GM18507 (cell line): ENCODE measurements around the gene KLK11.

Source experiments
- DNase-seq: peaks from one replicate; pipeline ENCODE4 v3.0.0; 2011; ENCODE audit warnings: low read depth; ENCODE audit not compliant: insufficient read length; ENCODE audit errors: extremely low spot score
- FAIRE-seq: peaks from 2 replicates; lab custom pipeline; 2011; peaks lifted over from hg19 to GRCh38; lab: Jason Lieb, UNC

KLK11 gene, protein sequence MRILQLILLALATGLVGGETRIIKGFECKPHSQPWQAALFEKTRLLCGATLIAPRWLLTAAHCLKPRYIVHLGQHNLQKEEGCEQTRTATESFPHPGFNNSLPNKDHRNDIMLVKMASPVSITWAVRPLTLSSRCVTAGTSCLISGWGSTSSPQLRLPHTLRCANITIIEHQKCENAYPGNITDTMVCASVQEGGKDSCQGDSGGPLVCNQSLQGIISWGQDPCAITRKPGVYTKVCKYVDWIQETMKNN

DNA sequence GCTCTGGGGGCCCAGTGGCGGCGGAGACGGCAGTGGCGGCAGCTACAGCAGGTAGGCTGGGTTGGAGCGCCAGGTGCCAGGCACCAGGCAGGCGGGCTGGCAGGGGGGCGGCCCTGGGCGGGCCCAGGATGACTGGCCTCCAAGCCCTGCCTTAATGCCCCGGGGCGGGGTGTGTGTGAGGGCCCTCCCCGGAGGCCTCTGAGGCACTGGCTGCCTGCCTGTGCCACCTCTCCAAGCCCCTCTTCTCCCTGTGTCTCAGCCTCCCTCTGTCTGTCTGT lies at the start of gene KLK11:
Gene KLK11, minus strand, starts transcription at position 63 of the 278 bp plus-strand sequence. CDS start 985 bp downstream, outside the sequence.
- FAIRE-seq, result no peak

DNA sequence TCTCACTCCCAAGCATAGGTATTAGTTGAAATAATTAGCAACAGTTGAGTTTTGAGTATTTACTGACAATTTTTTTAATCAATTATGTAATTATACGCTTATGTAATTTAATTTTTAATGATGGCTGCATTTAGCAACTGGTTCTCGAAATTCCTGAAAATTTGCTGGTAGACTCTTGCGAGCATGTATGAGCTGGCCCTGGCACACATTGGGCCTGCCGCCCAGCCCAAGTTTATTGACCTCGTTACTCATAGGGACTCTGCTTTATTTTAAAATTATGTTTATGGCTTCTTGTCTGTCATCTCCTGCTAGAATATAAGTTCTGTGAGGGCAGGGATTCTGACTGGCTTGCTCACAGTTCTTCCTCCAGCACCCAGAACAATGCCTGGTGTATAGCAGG lies 49.6 kb upstream of the KLK11 start:
- DNase-seq (no peak), FAIRE-seq (no peak)

More for the DNA sequence above, at the start of gene KLK11:
- DNase-seq, result no peak

DNA sequence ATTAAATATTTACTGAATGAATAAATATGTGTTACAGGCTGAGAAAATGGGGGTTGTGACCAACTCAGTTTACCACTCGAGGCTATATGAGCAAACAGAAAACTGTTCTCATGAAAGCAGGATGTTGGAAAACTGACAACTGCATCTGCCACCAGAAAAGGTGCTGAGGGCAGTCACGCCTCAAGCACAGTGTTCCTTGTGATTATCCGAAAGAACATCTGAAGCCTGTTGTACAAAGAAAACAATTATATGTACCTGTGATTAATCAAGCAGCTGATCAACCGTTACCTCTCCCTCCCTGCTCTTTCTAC lies 44.6 kb upstream of the KLK11 start:
- DNase-seq (no peak), FAIRE-seq (no peak)

DNA sequence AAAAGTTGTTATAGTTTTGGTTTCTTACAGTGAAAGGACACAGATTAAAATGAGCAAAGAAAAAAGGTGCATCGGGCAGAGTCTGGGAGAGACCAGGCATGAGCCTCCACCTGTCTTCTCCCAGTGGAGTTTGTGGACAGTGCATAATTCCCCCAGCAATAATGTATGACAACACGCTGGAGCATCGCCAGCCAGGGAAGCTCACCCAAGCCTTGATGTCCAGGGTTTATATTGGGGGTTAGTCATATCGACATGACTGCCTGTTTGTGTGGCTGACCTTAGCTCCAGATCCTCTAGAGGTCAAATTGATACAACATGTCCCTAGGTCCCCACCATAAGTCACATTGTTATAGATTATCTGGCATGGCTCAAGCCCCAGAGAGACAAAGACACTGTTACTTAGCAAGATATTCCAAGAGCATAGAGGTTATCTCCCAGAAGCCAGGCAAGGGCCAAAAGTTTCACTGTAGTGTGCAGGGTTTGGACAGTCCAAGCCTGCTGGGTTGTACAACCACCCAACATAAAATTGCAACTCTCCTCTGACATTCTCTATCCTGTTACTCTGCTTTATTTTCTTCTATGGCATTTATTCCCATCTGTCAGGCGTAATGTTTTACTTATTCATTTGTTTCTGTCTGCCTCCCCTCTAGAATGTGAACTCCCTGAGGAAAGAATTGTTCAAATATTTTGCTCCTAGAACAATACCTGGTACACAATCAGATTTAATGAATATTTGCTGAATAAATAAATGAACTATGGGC lies 44.1 kb upstream of the KLK11 start:
- DNase-seq (no peak), FAIRE-seq (no peak)

DNA sequence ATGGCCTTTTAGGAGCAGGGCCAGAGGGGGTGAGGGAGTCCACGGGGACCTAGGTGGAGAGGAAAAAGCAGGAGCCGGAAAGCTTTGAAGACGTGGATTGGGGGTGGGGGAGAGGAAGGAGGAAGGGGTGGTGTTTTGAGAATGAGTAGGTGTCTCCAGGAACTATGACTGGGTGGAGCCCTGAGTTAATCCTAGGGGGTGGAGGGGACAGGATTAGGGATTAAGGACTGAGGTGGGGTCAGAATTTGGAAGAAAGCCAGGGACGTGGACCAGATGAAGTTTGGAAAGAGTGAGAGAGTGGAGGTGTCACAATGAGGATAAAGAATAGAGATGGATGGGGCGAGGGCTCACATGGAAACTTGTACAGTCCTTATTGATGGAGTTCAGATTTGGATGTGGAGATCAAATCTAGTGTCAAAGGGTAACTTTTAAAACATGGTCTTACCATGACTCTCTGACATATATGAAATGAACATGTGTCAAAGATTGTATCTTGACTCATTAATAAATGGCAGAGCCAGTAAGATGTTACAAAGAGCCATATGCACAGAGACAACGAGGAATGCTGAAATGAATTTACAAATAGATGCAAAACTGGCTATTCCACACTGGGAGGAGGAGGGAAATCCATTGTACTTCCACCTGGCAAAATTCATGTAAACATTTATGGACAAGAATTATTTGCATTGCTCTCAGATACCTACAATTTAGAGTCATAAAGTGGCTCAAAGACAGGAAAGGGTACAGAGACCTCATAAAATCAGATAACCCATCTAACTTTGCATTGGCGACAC lies 40.2 kb upstream of the KLK11 start:
- DNase-seq, result no peak
- FAIRE-seq, result no peak

DNA sequence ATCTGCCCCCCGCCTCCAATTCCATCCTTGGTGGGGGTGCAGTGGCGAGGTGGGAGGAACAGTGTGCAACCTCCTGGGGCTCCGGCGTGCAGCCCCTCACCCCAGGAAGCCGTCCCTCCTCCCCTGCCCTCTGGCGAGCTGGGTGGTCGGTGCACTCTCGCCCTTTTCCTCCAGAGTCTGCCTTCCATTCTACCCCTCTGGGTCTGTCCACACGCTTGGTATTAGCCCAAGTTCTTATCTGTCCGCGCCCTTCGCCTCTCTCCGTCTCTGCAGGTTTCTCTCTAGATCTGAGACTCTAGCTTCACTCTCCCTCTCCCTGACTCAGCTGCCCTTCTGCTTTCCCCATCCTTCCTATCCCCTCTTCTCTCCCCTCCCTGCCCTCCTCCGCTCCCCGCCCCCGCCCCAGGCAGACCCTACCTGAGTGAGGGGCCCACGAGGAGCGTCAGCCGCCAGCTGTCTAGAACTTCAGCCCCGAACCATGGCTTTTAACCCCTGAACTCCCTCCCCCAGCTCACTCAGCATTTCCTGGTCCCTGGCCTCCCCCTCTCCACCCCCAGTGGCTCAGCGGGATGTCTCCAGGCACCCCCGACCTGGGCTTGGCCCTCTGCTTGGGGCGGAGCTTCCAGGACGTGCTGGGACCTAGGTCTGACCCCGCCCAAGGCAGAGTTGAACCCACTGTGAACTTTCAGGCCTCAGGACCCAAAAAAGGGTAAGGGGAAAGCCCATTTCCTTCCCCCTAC lies 39.0 kb upstream of the KLK11 start:
- no peak for DNase-seq
- FAIRE-seq, result no peak

DNA sequence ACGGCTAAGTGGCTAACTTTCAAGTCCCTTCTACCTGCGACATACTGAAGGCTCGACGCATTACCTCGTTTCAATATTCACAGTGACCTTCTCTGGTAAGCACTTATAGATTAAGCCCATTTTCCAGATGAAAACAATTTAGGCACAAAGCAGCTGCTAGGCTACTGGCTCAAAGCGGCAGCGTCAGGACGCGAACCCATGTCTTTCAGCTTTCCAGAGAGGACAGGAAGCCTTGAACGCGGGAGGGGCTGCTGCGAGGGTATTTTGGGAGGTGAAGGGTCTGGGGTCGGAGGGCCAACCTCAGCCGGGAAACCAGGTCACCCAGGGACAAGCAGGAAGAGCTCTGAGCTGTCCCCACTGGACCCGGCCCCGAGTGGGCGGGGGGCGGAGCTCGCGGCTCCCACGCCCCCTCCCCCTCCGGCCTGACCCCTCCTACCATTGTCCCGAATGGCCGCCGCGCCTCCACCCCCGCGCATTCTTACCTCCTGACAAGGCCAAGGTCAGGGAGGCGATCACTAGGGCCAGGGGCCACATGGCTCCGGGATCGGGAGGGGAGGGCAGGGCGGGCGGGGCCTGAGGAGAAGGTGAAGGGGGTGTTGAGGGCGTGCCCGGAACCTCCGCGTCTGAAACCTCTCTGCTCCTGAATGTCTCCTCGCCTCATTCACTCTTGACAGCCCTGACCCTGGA lies 38.3 kb upstream of the KLK11 start, which contains the start of gene KLK13:
Gene KLK13, minus strand, starts transcription at position 559 of the 687 bp plus-strand sequence. Its CDS starts 25 bp downstream, at position 534.
- DNase-seq (no peak), FAIRE-seq (no peak)

DNA sequence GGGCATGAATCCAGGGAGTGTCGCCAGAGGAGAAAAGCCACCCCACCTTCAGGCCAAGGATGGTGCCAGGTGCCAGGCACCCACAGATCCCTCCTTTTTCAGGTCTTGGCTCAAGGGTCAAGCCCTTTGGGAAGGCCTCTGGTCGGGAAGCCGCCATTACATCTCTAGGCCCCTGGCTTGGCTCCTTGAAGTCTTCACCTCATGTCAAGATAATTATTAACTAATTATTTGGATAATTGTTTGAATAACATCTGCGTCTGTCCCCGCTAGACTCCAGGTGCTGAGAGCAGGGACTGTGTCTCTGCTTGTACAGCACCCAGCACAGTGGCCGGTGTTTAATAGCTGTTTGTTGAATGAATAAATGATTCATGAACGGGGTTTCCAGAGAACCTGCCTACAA lies 37.2 kb upstream of the KLK11 start:
- DNase-seq (no peak), FAIRE-seq (no peak)

DNA sequence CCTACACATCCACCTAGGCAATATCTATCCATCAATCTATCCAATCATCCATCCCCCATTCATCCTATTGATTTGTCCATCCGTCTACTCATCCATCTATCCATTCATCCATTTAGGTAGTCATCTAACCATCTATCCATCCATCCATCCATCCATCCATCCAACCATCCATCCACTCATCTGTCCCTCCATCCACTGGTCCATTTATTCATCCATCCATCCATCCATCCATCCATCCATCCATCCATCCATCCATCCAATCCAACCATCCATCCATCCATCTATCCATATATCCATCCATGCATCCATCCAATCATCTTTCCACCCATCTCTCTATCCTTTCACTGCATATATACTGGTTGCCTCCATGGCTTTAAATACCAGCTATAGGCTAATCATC lies 34.6 kb upstream of the KLK11 start:
- FAIRE-seq, result no peak
- no peak for DNase-seq

DNA sequence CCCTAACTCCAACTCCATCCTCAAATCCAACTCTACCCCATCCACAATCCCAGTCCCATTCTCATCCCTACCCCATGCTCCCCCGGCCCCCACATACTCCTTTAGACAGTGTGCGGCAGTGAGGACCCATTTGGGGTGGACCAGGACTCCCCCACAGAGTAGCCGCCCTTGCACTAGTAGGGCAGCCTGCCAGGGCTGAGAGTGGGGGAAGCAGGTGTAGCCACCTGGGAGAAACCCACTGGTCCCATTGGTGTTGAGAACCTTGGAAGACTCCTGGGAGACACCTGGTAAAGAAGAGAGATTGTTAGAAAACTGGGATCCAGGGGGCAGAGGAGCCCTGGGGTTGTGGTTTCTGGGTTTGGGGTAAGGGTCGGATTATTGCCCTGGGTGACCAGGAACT lies 33.9 kb upstream of the KLK11 start:
- DNase-seq, result no peak
- FAIRE-seq, result no peak

DNA sequence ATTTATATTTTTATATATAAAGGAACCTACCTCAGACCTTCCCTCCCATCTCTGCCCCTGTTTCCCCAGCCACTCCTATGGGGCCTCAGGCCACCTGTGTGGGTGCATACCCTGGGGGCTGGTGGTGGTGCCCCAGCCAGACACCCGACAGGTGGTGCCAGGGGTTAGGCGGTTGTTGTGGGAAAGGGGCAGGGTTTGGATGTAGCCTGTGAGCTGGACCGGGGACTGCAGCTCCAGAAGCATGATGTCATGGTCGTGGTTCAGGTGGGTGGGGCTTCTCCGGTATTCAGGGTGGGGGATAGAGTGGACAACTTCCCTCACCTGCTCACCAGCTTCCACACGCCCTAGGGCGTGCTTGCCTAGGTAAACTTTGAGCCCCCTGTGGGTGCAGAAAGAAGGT lies 33.3 kb upstream of the KLK11 start:
- FAIRE-seq (no peak), DNase-seq (no peak)

DNA sequence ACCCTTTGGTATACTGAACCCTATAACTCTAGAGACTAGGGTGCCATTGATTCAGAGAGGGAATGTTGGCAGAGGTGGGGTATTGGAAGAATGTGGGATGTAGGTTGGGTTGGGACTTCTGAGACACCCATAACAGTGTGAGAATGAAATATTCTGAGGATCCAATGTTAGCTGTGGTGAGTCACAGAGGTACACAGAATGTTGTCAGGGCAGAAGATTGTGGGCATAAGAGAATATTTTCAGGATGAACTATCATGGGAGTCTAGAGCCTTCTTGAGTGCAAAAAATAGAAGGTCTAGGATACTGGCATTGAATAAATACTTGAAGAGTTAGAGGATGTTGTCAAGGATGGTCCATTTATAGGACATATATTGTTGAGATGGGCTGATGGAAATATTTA lies 29.4 kb upstream of the KLK11 start:
- DNase-seq (no peak), FAIRE-seq (no peak)

DNA sequence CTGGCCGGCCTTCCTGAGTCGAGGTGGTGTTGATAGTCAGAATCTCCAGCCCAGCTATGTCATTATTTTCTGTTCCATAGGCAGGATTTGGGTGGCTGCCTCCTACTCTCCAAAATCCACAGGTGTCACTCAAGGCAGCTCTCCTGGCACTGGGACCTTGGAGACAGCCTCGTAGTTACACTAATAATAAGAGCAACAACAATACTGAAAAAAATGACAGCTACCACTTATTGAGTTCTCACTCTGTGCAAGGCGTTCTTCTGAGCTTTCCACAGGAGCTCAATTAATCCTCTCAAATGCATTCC lies 20.6 kb upstream of the KLK11 start:
- DNase-seq (no peak), FAIRE-seq (no peak)

DNA sequence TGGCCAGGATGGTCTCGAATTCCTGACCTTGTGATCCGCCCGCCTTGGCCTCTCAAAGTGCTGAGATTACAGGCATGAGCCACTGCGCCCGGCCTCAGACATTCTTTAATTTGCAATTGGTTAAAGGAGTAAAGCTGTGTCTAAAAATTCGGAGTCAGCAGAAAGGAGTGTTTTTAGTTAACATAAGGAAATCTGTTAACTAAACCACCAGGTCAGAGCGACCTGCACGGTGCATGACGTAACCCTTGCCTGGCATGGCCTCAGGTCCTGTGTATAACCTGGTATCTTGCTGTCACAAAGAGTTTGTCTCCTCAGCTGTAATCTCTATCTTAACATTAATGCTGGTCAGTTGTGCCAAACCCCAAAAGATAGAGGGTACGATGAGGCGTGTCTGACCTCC lies 17.9 kb upstream of the KLK11 start:
- FAIRE-seq, result no peak
- DNase-seq, result no peak

DNA sequence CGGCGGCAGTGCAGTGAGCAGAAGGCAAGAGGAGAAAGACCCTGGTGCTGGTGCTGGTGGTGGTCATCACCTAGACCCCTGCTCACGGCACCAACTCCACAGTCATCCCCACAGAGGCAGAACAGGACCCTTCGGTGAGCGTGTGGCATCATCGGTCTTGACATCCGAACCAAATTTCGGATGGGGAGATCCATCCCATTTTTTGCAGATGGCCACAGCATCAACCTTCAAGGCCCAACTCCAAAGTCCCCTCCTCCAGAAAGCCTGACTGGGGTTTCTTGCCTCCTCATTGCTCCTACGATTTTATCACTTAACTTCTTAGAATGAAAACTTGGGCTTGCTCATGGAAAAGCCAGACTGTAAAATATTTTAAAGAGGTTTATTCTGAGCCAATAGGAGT lies 17.1 kb upstream of the KLK11 start:
- no peak for DNase-seq
- FAIRE-seq, result no peak

DNA sequence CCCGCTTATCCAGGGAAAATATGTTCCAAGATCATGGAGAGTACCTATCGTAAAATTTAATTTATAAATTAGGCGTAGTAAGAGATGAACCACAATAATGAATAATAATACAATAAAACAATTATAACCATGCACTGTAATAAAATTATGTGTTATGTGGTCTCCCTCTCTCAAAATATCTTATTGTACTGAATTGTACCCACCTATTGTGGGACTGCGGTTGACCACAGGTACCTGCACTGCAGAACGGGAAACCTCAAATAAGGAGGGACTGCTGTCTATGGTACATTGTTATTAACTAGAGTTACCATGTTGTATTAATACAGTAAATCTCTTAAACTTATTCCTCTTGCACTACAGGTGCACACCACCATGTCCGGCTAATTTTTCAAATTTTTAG lies 13.7 kb upstream of the KLK11 start:
- no peak for FAIRE-seq
- DNase-seq, result no peak

DNA sequence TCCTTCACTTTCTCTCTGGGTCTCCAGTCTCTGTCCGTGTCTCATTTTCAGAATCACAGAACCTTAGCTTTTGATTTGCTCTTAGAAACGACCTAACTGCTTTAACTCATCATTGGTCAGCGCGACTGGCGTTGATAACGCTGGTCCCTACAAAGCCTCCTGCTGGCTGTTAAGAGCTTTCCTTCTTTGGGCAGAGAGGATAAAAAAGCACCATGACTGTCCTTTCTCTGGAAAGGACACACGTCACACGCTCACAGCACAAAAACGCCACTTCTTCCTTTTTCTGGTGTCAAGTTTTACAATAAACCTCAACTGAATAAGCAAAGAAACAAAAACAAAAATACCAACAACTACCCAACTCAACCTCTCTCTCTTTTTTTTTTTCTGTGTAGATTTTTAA lies 10.1 kb upstream of the KLK11 start:
- no peak for FAIRE-seq
- DNase-seq, result no peak

DNA sequence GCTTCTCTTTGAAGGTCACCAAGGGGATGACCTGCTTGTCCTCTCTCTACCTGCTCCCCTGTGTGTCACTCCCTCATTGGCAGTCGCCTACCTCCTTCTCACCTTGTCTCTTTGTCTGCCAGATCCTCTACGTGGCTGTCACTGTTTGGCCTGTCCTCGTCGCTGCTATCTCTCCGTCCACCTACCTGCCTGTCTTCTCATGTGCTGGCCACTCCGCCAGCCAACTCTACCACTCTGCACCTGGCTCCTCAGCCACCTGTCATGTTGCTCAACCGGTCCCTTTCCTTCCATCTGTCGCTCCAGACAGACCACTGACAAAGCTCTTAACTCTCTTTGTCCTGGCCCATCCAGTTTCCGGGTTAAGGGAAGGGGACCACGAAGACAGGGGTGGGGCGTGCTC lies 8.3 kb upstream of the KLK11 start, which contains the start of gene KLK12:
Gene KLK12, minus strand, starts transcription at position 299 of the 400 bp plus-strand sequence. CDS start 381 bp downstream, outside the sequence.
- DNase-seq (no peak), FAIRE-seq (no peak)

DNA sequence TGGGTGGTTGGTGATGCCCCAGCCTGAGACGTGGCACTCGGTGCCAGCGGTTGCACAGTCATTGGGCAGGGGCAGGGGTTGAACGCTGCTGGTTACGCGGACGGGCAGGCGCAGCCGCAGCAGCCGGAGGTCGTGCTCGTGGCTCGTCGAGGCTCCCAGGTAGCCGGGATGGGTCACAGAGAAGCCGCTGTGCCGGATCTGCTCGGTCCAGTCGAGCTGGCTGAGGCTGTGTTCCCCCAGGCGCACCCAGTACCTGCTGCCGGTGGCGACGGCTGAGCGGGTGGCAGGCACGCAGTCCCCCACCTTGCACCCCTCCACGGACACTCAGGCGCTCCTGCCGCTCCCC lies 5.4 kb upstream of the KLK11 start:
- no peak for DNase-seq
- no peak for FAIRE-seq
